Measurements from ENCODE around the gene ITIH4. TPM values are rescaled to one million over a fixed set of nuclear protein-coding genes. Genes with fewer than 3 reads are reported as not detected.
A peak's percentile ranks its signal among the peaks of the same experiment; 100 is the strongest.

The ITIH4 gene
- total RNA-seq, 6 experiments from 2014 or later, result 1,573 to 4,137 (median 3,531) TPM

DNA sequence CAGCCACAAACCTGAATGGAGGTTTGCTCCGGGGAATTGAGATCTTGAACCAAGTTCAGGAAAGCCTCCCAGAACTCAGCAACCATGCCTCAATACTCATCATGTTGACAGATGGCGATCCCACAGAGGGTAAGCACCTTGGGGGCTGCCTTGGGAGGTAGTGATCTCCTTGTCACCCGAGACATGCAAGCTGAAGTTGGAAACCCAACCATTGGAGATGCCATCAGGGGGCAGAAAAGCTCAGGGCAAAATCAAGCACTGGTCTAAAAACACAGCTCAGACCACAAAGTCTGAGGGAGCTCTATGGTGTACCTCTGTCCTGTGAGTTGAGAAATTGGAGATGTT is 47.3 kb downstream of the ITIH4 start:
- Histone ChIP-seq H3K27me3 (no peaks in the 10 kb centered on the region), H3K36me3 (peaks cover 0 to 57% (median 18%) of the 10 kb centered on the region in 4 donors), H3K9me3 (no peaks in the 10 kb centered on the region), H3K4me3 (no peak overlapping the region), H3K4me1 (peaks cover 0 to 74% (median 33%) of the 10 kb centered on the region in 4 donors), H3K27ac (no peak overlapping the region)
- TF ChIP-seq POLR2A (IDR thresholded peaks at IDR 0.05), result no peak
- ATAC-seq, result no peak
- DNase-seq, result no peak
- intact Hi-C loops (cut with DNase I), result no loop called here
- WGBS (ENCODE audit: insufficient coverage, low coverage, low lambda C conversion rate, missing lambda C conversion rate), result 52% methylated on average over 3 of the region's 3 CpGs

DNA sequence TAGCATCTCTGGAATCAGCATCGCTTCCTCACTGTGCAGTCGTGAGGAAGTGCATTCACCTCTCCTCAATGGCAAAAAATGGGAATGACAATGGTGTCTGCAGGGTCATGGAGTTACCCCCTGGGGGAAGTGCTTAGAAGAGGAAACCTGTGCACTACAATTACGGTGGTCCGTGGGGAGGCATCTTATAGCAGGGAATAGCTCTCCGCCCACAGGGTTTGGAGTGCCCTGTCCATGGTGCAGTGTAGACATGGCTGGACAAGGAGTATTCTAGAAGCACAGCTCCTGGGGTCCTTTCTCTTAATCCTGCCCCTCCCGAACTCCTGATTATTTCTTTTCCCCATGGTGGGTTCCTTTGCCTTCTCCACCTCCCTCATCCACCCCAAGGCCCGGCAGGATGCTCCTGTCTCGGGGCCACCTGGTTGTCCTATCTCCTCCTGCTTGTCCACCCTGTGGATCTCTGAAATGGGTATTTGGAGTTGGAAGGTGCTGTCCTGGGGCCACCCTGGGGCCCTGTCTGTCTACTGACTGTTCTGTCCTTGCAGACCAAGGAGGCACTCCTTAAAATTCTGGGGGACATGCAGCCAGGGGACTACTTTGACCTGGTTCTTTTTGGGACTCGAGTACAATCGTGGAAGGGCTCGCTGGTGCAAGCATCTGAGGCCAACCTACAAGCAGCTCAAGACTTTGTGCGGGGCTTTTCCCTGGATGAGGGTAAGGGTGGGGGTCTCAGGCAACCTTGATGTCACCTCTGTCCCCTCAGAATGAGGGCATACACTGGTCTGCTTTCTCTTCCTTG is 47.9 kb downstream of the ITIH4 start:
- peaks cover 0 to 52% (median 17%) of the 10 kb centered on the region in 4 donors for H3K36me3 ChIP-seq
- 81% methylated on average over 4 of the region's 12 CpGs for WGBS (ENCODE audit: insufficient coverage, low coverage, low lambda C conversion rate, missing lambda C conversion rate)
- TF ChIP-seq, protein P1, sequence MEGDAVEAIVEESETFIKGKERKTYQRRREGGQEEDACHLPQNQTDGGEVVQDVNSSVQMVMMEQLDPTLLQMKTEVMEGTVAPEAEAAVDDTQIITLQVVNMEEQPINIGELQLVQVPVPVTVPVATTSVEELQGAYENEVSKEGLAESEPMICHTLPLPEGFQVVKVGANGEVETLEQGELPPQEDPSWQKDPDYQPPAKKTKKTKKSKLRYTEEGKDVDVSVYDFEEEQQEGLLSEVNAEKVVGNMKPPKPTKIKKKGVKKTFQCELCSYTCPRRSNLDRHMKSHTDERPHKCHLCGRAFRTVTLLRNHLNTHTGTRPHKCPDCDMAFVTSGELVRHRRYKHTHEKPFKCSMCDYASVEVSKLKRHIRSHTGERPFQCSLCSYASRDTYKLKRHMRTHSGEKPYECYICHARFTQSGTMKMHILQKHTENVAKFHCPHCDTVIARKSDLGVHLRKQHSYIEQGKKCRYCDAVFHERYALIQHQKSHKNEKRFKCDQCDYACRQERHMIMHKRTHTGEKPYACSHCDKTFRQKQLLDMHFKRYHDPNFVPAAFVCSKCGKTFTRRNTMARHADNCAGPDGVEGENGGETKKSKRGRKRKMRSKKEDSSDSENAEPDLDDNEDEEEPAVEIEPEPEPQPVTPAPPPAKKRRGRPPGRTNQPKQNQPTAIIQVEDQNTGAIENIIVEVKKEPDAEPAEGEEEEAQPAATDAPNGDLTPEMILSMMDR (IDR thresholded peaks at IDR 0.05), result no peak
- no peak for TF ChIP-seq POLR2A (IDR thresholded peaks at IDR 0.05)
- H3K4me3 ChIP-seq, result no peak overlapping the region
- intact Hi-C loops (cut with DNase I), result no loop called here
- ATAC-seq, result no peak
- H3K9me3 ChIP-seq, result no peaks in the 10 kb centered on the region
- no peaks in the 10 kb centered on the region for H3K27me3 ChIP-seq
- H3K27ac ChIP-seq, result peak overlapping the region in 1 of 3 donors; percentile 51
- peaks cover 0 to 69% (median 31%) of the 10 kb centered on the region in 4 donors for H3K4me1 ChIP-seq
- peak in 2 of 3 donors; percentile 22 to 40 for DNase-seq

- Histone ChIP-seq H3K36me3 (peaks cover 0 to 51% (median 17%) of the 10 kb centered on the region in 4 donors), H3K27ac (peak overlapping the region in 1 of 3 donors; percentile 51), H3K4me3 (no peak overlapping the region), H3K4me1 (peaks cover 0 to 63% (median 28%) of the 10 kb centered on the region in 4 donors), H3K9me3 (no peaks in the 10 kb centered on the region), H3K27me3 (no peaks in the 10 kb centered on the region)
- DNase-seq (peak in 2 of 3 donors; percentile 11 to 26), ATAC-seq (peak in 1 of 4 donors; percentile 1)
- intact Hi-C loops (cut with DNase I), result no loop called here
- WGBS (ENCODE audit: insufficient coverage, low coverage, low lambda C conversion rate, missing lambda C conversion rate), result 25% methylated on average over 13 of the region's 13 CpGs
- TF ChIP-seq, protein P1 (IDR thresholded peaks at IDR 0.05), result no peak
- no peak for TF ChIP-seq POLR2A (IDR thresholded peaks at IDR 0.05)
These were observed 48.7 kb downstream of the ITIH4 start for GRCh38 chr3:52781741-52782140.

DNA sequence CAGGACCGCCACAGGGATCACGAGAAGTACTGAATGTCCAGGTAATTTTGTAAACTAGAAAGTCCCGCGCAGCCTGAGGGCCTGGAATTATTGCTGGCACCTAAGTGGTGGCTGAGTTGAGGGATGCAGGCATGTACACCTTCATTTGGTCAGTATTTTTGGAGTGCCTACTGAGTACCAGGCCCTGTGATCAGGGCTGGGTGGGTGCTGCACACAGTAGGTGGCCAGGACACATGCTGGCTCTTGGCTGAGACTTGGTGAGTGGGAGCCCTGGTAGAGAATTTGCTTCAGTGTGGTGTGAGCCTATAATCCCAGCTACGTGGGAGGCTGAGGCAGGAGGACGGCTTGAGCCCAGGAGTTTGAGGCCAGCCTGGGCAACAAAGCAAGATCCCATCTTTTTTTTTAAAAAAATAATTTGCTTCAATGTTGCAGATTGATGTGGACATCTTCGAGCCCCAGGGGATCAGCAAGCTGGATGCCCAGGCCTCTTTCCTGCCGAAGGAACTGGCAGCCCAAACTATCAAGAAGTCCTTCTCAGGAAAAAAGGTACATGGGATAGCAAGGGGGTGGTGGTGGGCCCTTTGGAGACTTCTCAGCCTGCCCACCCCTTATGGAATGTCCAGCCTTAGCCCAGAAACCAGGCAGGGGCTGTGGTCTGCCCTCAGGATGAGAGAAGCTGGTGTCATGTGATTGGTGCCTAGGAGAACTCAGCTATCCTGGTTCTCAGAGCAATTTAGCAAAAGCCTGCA is 50.5 kb downstream of the ITIH4 start:
- intact Hi-C loops (cut with DNase I), result no loop called here
- 64% methylated on average over 4 of the region's 8 CpGs for WGBS (ENCODE audit: insufficient coverage, low coverage, low lambda C conversion rate, missing lambda C conversion rate)
- no peak for TF ChIP-seq POLR2A (IDR thresholded peaks at IDR 0.05)
- TF ChIP-seq, protein P1 (IDR thresholded peaks at IDR 0.05), result no peak
- peaks cover 0 to 39% (median 16%) of the 10 kb centered on the region in 4 donors for H3K36me3 ChIP-seq
- H3K4me3 ChIP-seq, result peak overlapping the region; percentile 55 to 73 (median 56)
- no peaks in the 10 kb centered on the region for H3K9me3 ChIP-seq
- peaks cover 0 to 61% (median 24%) of the 10 kb centered on the region in 4 donors for H3K4me1 ChIP-seq
- peak overlapping the region; percentile 70 to 95 (median 86) for H3K27ac ChIP-seq
- DNase-seq (peak in 1 of 3 donors; percentile 35), ATAC-seq (no peak)
- H3K27me3 ChIP-seq, result no peaks in the 10 kb centered on the region
